Neuronal stem cell (in vitro differentiated cells): ENCODE measurements around the gene GOPC. TPM values are rescaled to one million over a fixed set of nuclear protein-coding genes. Genes with fewer than 3 reads are reported as not detected.
"Not testable (repeated sequence)": the region's sequence is repeated elsewhere in the genome, so short reads cannot be mapped to it uniquely, and the experiment has no call there.

Experiments used
- DNase-seq: peaks from one replicate; pipeline ENCODE4 v3.0.0-alpha.2; 2013; ENCODE audit warnings: low spot score
- H2AFZ ChIP-seq: one replicate; pipeline ENCODE4 v1.6.1; 2013; ENCODE audit warnings: mild to moderate bottlenecking, low read length, inconsistent platforms
- H2AK5ac ChIP-seq: 2 replicates; pipeline ENCODE4 v1.6.1; 2013; ENCODE audit warnings: low read depth, mild to moderate bottlenecking, inconsistent platforms, low read length, moderate library complexity, mixed read lengths
- H2BK120ac ChIP-seq: 2 replicates; pipeline ENCODE4 v1.6.1; 2013; ENCODE audit warnings: low read depth, mild to moderate bottlenecking, inconsistent platforms, low read length, moderate library complexity, mixed read lengths
- H2BK12ac ChIP-seq: one replicate; pipeline ENCODE4 v1.6.1; 2013; ENCODE audit warnings: low read length, inconsistent platforms
- H2BK15ac ChIP-seq: 2 replicates; pipeline ENCODE4 v1.6.1; 2013; ENCODE audit warnings: mild to moderate bottlenecking, low read length, inconsistent platforms, mixed read lengths
- H2BK5ac ChIP-seq: one replicate; pipeline ENCODE4 v1.6.1; 2013; ENCODE audit warnings: inconsistent platforms, mild to moderate bottlenecking, low read length, moderate library complexity
- H3K14ac ChIP-seq: one replicate; pipeline ENCODE4 v1.6.1; 2013; ENCODE audit warnings: low read length, inconsistent platforms
- H3K18ac ChIP-seq: 2 replicates; pipeline ENCODE4 v1.6.1; 2013; ENCODE audit warnings: low read length, inconsistent platforms
- H3K23ac ChIP-seq: 2 replicates; pipeline ENCODE4 v1.6.1; 2013; ENCODE audit warnings: low read depth, mild to moderate bottlenecking, mixed read lengths, low read length, inconsistent platforms; ENCODE audit not compliant: poor library complexity
- H3K27ac ChIP-seq: replicated peaks from 3 replicates; pipeline ENCODE4 v1.5.1; 2013; ENCODE audit warnings: low read length, inconsistent platforms
- H3K27me3 ChIP-seq, 3 experiments: 2 replicates each; pipeline ENCODE4 v1.6.1; 2013; ENCODE audit warnings: low read length in 3 of 3, mild to moderate bottlenecking in 2 of 3, inconsistent platforms in 1 of 3, low read depth in 1 of 3, mixed read lengths in 1 of 3, moderate library complexity in 1 of 3; ENCODE audit not compliant: control insufficient read depth in 3 of 3, insufficient read depth in 3 of 3
- H3K36me3 ChIP-seq, 2 donors: replicated peaks in 1 of 2; 2 replicates each; pipeline ENCODE4 v1.6.1; 2013; ENCODE audit warnings: low read length in 2 of 2; ENCODE audit not compliant: control insufficient read depth in 2 of 2, insufficient read depth in 2 of 2
- H3K4ac ChIP-seq: 2 replicates; pipeline ENCODE4 v1.6.1; 2013; ENCODE audit warnings: inconsistent platforms, mild to moderate bottlenecking, low read length, moderate library complexity
- H3K4me1 ChIP-seq, 2 donors: 1 replicate in 1 of 2; 2 replicates in 1 of 2; pipeline ENCODE4 v1.6.1; 2013; ENCODE audit warnings: low read length in 2 of 2, low read depth in 1 of 2; ENCODE audit not compliant: control insufficient read depth in 2 of 2, insufficient read depth in 1 of 2
- H3K4me2 ChIP-seq: one replicate; pipeline ENCODE4 v1.6.1; 2013; ENCODE audit warnings: mild to moderate bottlenecking, low read length, inconsistent platforms; ENCODE audit not compliant: insufficient read depth, poor library complexity, severe bottlenecking
- H3K4me3 ChIP-seq, 2 donors: 2 replicates each; pipeline ENCODE4 v1.5.1; 2013; ENCODE audit warnings: low read length in 2 of 2, mild to moderate bottlenecking in 2 of 2, inconsistent platforms in 1 of 2, moderate library complexity in 1 of 2
- H3K79me1 ChIP-seq: one replicate; pipeline ENCODE4 v1.6.1; 2013; ENCODE audit warnings: low read depth, mild to moderate bottlenecking, inconsistent platforms, low read length, moderate library complexity
- H3K9ac ChIP-seq: one replicate; pipeline ENCODE4 v1.6.1; 2013; ENCODE audit warnings: mild to moderate bottlenecking, low read depth, low read length, inconsistent platforms; ENCODE audit not compliant: poor library complexity
- H3K9me3 ChIP-seq, 2 donors: replicated peaks in 1 of 2; 2 replicates each; pipeline versions ENCODE3 to v1.6.1; 2013; ENCODE audit warnings: low read length in 2 of 2, mild to moderate bottlenecking in 2 of 2, inconsistent platforms in 1 of 2, low read depth in 1 of 2, mixed read lengths in 1 of 2, moderate library complexity in 1 of 2; ENCODE audit not compliant: control insufficient read depth in 2 of 2, insufficient read depth in 1 of 2
- H4K8ac ChIP-seq: one replicate; pipeline ENCODE4 v1.6.1; 2013; ENCODE audit warnings: low read depth, mild to moderate bottlenecking, inconsistent platforms, low read length, moderate library complexity
- H4K91ac ChIP-seq: one replicate; pipeline ENCODE4 v1.6.1; 2013; ENCODE audit warnings: low read length, low read depth, mild to moderate bottlenecking, inconsistent platforms; ENCODE audit not compliant: poor library complexity
- WGBS, 2 donors: extraction: QIAGEN DNeasy Blood & Tissue Kit; methylation state at CpG; one replicate each; pipeline ENCODE4 v1.1.7; 2013; ENCODE audit warnings: missing lambda C conversion rate in 2 of 2, mixed read lengths in 1 of 2; ENCODE audit not compliant: insufficient read length in 2 of 2, insufficient replicate concordance in 1 of 2; ENCODE audit errors: extremely low coverage in 2 of 2; 5-methylcytosine and 5-hydroxymethylcytosine counted together
- polyA plus RNA-seq, 2 experiments: library from polyadenylated mRNA; stranded (reverse); fragments of 200-250 nt; gene quantifications; one replicate each; pipeline ENCODE4 v1.2.3, GENCODE V29; 2013

GOPC gene
- polyA plus RNA-seq (2013, experiment 1 of 2): 15.9 TPM
- 16.1 TPM for polyA plus RNA-seq (2013, experiment 2 of 2)

DNA sequence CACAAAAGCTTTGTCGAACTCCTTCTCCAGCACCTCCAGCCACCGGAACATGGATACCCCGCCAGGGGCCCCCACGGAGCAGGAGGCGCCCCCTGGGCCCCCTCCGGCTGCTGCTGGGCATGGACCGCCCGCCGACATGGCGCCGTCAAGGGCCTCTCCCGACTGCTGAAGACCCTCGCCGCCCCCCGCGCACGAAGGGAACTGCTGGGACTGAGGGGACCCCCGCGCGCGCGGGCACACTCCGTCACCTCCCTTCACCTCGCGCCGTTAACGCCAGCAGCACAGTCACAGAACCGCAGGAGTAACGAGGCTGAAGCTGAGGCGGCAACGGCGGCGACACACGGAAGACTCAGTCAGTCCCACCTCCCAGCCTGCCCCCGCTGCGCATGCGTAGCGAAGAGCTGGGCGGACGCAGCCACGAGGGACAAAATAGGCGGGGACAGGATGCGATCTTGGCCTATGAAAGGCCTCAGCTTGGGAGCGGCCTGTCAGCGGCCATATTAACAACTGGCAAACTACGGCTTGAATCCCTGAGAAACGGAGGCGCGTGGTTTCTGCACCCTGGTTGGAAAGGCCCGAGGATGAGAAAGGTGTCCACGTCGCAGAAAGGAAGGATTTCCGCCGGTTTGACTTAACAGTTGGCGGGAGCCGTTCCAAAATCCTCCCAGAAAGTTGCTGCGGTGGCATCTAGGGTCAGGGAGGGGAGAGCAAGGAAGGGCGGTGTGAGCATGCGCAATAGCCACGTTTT lies at the start of gene GOPC:
Gene GOPC (minus strand): TSS at position 361 of the 748 bp plus-strand sequence. CDS start 223 bp downstream, at position 138.
- H3K9ac ChIP-seq: peak within 1 kb of the TSS; percentile 96
- H3K4me1 ChIP-seq: no peaks in the 10 kb centered on the region
- peaks cover 3 to 17% of the 10 kb centered on the region in 2 donors for H3K36me3 ChIP-seq
- no peaks in the 10 kb centered on the region for H3K27me3 ChIP-seq
- peak within 1 kb of the TSS; percentile 96 for H2BK5ac ChIP-seq
- no peak within 1 kb of the TSS for H2BK12ac ChIP-seq
- H3K23ac ChIP-seq: peak within 1 kb of the TSS; percentile 98
- H3K79me1 ChIP-seq: peaks cover 8% of the 10 kb centered on the region
- H3K4me2 ChIP-seq: peak within 1 kb of the TSS; percentile 75
- H3K18ac ChIP-seq: peak within 1 kb of the TSS; percentile 98
- no peak within 1 kb of the TSS for H2BK120ac ChIP-seq
- no peak within 1 kb of the TSS for H2BK15ac ChIP-seq
- peak within 1 kb of the TSS; percentile 82 for H3K14ac ChIP-seq
- H4K8ac ChIP-seq: no peak within 1 kb of the TSS
- H2AFZ ChIP-seq: peak within 1 kb of the TSS; percentile 94
- peak within 1 kb of the TSS; percentile 80 to 93 for H3K4me3 ChIP-seq
- H2AK5ac ChIP-seq: peak within 1 kb of the TSS; percentile 25
- H4K91ac ChIP-seq: no peak within 1 kb of the TSS
- peaks cover 0 to 10% of the 10 kb centered on the region in 2 donors for H3K9me3 ChIP-seq
- WGBS, 2 donors: no CpG with 5 or more reads among the region's 60 CpGs
- peak; percentile 95 for DNase-seq
- peak within 1 kb of the TSS; percentile 81 for H3K27ac ChIP-seq
- no peak within 1 kb of the TSS for H3K4ac ChIP-seq

DNA sequence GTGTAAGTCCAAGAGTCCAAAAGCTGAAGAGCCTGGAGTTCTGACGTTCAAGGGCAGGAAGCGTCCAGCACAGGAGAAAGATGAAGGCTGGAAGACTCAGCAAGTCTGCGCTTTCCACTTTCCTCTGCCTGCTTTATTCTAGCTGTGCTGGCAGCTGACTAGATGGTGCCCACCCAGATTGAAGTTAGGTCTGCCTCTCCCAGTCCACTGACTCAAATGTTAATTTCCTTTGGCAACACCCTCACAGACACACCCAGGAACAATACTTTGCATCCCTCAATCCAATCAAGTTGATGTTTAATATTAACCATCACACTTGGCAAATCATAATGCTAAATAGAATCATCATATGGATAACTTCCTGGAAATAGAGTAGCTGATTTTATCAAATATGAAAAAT lies 49.7 kb upstream of the GOPC start:
- not testable (repeated sequence) for H2BK5ac ChIP-seq, H3K4me1 ChIP-seq, H4K8ac ChIP-seq, H3K79me1 ChIP-seq, H3K23ac ChIP-seq, H4K91ac ChIP-seq, H3K4ac ChIP-seq, H3K4me2 ChIP-seq, H3K9me3 ChIP-seq, H3K18ac ChIP-seq, H3K36me3 ChIP-seq, H3K27me3 ChIP-seq, H3K9ac ChIP-seq, H3K4me3 ChIP-seq, H3K14ac ChIP-seq, DNase-seq, H2BK12ac ChIP-seq, H2AK5ac ChIP-seq, H2BK120ac ChIP-seq, H2AFZ ChIP-seq, H3K27ac ChIP-seq, H2BK15ac ChIP-seq
- WGBS, 2 donors: no CpG with 5 or more reads among the region's 3 CpGs

DNA sequence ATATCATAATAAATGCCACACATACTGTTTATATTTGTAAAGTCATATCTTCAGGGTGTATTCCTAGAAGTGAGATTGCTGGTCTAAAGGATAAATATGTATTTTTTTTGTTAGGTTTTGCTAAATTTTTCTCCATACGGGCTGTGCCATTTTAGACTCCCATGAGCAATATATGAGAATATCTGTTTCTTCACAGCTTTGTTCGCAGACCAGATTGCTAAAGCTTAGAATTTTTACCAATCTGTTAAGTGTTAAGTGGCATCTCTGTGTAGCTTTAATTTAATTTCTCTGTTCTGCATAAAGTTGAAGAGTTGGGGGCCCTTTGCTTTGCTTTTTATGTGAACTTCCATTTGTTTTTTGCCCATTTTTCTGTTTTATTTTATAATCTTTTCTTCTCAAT lies 40.7 kb upstream of the GOPC start:
- peaks cover 1 to 3% of the 10 kb centered on the region in 2 donors for H3K9me3 ChIP-seq
- H2BK5ac ChIP-seq: no peak overlapping the region
- H4K8ac ChIP-seq: no peak overlapping the region
- no peak overlapping the region for H4K91ac ChIP-seq
- H3K4me2 ChIP-seq: no peak overlapping the region
- no CpG with 5 or more reads among the region's 2 CpGs for WGBS, 2 donors
- H3K27me3 ChIP-seq: no peaks in the 10 kb centered on the region
- H3K27ac ChIP-seq: no peak overlapping the region
- H2BK120ac ChIP-seq: no peak overlapping the region
- no peak overlapping the region for H2BK15ac ChIP-seq
- peaks cover 0 to 1% of the 10 kb centered on the region in 2 donors for H3K36me3 ChIP-seq
- no peak overlapping the region for H3K14ac ChIP-seq
- DNase-seq: no peak
- no peak overlapping the region for H2AK5ac ChIP-seq
- H3K4me1 ChIP-seq: no peaks in the 10 kb centered on the region
- H3K9ac ChIP-seq: no peak overlapping the region
- H3K4me3 ChIP-seq: no peak overlapping the region
- no peaks in the 10 kb centered on the region for H3K79me1 ChIP-seq
- no peak overlapping the region for H2BK12ac ChIP-seq
- no peak overlapping the region for H3K18ac ChIP-seq
- no peak overlapping the region for H3K23ac ChIP-seq
- H3K4ac ChIP-seq: no peak overlapping the region
- H2AFZ ChIP-seq: no peak overlapping the region

DNA sequence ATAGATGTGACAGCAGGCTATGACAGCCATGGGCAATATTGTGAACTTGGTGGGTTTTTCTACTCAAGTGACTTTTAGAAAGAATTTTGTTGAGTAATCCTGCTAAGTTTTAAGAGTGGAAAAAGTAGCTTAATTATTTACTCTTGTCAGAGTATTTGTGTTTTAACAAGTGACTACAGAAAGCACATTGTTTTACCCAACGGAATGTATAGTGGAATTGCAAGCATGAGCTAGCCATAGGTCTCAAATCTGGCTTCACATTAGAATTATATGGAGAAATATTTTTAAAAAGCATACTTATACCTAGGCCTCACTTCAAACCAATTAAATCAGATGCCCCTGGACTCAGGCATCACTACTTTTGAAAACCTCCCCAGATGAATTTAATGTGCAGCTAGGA lies 35.5 kb upstream of the GOPC start:
- Histone ChIP-seq H2AFZ (no peak overlapping the region), H2BK15ac (no peak overlapping the region), H3K27ac (no peak overlapping the region), H2BK12ac (no peak overlapping the region), H2BK120ac (no peak overlapping the region), H4K91ac (no peak overlapping the region), H3K14ac (no peak overlapping the region), H3K23ac (no peak overlapping the region), H3K4me2 (no peak overlapping the region), H2BK5ac (no peak overlapping the region), H3K27me3 (no peaks in the 10 kb centered on the region), H3K9ac (no peak overlapping the region), H3K36me3 (peaks cover 0 to 2% of the 10 kb centered on the region in 2 donors), H3K4me3 (no peak overlapping the region), H4K8ac (no peak overlapping the region), H3K18ac (no peak overlapping the region), H3K9me3 (peaks cover 2 to 3% of the 10 kb centered on the region in 2 donors), H3K4ac (no peak overlapping the region), H3K4me1 (no peaks in the 10 kb centered on the region), H3K79me1 (no peaks in the 10 kb centered on the region), H2AK5ac (no peak overlapping the region)
- no peak for DNase-seq
- WGBS, 2 donors: no CpG with 5 or more reads among the region's 1 CpG
